Measurements from ENCODE around the gene PPT2.
"Not testable (repeated sequence)": the region's sequence is repeated elsewhere in the genome, so short reads cannot be mapped to it uniquely, and the experiment has no call there.

Gene PPT2

DNA sequence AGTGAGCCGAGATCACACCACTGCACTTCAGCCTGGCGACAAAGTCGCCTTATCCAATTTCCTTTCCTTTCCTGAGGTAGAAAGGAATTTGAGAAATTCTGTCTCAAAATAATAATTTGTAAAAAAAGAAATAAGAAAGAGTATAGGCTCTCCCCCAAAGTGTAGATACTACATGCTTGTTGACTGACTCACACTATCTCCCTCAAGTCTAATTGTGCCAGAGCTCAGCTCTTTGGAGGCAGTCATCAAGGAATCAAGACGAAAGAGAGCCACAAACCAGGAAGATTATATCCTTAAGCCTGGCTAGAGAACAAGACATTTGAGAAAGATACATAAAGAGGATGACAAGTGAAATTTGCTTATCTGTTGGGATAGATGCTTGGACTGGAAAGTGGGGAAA, 20.2 kb upstream of the PPT2 start:
- no peak overlapping the region for H3K4me3 ChIP-seq (replicated peaks; ENCODE audit: low read depth, low read length)
- no peak for DNase-seq (ENCODE audit: low read depth)
- TF ChIP-seq, protein P1, sequence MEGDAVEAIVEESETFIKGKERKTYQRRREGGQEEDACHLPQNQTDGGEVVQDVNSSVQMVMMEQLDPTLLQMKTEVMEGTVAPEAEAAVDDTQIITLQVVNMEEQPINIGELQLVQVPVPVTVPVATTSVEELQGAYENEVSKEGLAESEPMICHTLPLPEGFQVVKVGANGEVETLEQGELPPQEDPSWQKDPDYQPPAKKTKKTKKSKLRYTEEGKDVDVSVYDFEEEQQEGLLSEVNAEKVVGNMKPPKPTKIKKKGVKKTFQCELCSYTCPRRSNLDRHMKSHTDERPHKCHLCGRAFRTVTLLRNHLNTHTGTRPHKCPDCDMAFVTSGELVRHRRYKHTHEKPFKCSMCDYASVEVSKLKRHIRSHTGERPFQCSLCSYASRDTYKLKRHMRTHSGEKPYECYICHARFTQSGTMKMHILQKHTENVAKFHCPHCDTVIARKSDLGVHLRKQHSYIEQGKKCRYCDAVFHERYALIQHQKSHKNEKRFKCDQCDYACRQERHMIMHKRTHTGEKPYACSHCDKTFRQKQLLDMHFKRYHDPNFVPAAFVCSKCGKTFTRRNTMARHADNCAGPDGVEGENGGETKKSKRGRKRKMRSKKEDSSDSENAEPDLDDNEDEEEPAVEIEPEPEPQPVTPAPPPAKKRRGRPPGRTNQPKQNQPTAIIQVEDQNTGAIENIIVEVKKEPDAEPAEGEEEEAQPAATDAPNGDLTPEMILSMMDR (IDR thresholded peaks at IDR 0.05; ENCODE audit: low read length, missing control alignments), result no peak

DNA sequence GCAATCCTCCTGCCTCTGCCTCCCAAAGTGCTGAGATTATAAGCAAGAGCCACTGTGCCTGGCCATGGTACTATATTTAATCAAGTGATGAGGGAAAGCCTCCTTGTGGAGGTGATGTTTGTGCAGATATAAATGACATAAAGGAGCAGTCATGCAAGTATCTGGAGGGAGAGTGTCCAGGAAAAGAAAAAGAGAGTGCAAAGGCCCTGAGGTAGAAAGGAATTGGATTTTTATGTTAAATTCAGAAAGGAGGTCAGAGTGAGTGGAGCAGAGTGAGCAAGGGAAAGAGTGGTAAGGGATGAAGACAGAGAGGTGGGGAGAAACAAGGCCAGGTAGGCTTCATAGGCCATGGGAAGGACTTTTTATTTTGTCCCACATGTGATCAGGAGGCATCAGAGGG, 16.5 kb upstream of the PPT2 start:
- no peak for DNase-seq (ENCODE audit: low read depth)
- TF ChIP-seq, protein P1 (IDR thresholded peaks at IDR 0.05; ENCODE audit: low read length, missing control alignments), result no peak
- H3K4me3 ChIP-seq (replicated peaks; ENCODE audit: low read depth, low read length), result no peak overlapping the region

DNA sequence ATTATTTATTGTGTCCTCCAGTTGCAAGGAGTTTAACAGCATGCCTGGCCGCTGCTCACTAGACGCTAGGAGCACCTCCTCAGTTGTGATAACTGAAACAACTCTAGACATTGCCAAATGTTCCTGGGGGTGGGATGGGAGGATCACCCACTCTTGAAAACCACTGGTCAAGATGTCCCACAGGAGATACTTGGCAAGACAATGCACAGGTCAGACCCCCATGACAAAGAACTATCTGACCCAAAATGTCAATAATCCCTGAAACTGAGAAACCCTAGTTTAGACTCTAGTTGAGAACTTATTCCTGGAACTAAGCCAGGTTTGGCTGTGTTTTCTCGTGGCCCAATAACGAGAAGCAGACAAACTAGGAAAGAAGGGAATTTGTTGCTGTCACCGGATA, 14.4 kb upstream of the PPT2 start:
- TF ChIP-seq, protein P1 (IDR thresholded peaks at IDR 0.05; ENCODE audit: low read length, missing control alignments), result no peak
- H3K4me3 ChIP-seq (replicated peaks; ENCODE audit: low read depth, low read length), result no peak overlapping the region
- no peak for DNase-seq (ENCODE audit: low read depth)

DNA sequence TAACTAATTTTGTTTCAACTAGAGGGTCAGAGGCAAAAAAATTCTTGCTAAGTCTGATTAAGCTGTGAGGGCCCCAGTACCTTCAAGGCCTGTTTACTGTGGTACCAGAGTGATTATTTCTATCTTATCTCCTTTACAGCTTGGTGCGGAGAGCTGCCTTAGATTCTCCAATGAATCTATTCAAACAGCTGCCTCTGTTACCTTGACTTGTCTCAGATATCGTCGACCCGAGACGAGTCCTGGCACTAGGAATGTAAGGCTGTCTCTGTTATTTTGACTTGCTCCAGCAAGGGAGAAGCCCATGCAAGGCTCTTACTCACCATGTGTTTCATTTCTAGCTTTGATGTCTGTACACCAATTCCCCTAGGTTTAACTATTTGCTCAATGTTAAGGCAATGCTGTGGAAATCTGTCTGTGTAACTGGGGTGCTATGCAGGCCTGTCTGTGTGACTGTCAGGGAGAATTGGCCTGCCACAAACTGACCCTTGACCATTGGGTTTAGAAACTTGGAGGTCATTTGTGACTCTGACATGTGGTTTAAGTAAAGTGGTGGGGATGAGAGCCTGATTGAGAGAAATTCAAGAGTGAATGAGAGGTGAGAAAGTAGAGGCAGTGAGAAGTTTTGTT, 13.4 kb upstream of the PPT2 start:
- H3K4me3 ChIP-seq (replicated peaks; ENCODE audit: low read depth, low read length), result no peak overlapping the region
- TF ChIP-seq, protein P1 (IDR thresholded peaks at IDR 0.05; ENCODE audit: low read length, missing control alignments), result no peak
- DNase-seq (ENCODE audit: low read depth), result no peak

DNA sequence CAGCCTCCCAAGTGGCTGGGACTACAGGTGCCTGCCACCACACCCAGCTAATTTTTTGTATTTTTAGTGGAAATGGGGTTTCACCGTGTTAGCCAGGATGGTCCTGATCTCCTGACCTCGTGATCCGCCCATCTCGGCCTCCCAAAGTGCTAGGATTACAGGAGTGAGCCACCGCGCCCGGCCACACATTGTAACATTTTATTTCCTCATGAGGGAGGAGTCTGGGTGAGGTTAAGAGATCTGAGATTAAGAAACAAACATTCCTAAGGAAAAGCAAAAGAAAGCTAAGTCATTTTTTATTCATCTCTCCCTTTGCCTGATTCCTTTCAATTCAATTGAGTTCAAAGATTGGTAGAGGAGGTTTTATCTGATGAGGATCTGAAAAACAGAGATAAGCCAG, 9.7 kb upstream of the PPT2 start:
- H3K4me3 ChIP-seq (replicated peaks; ENCODE audit: low read depth, low read length); DNase-seq (ENCODE audit: low read depth): not testable (repeated sequence)

DNA sequence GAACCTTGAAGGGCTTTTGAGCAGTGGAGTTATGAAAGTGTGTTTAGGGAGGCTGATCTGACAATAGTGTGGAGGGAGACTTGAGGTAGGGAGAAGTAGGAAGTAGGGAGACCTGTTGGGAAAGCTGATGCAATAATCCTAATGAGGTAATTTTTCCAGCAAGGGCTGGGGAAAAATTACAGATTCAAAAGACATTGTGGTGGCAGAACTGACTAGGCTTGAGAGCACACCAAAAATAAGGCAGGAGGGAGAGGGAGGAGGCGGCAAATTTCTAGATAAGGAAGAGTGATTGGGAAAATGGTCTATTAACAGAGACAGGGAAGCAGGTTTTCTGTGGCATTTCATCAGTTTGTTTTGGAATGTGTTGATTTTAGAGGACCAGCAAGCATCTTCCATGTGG, 7.7 kb upstream of the PPT2 start:
- H3K4me3 ChIP-seq (replicated peaks; ENCODE audit: low read depth, low read length), result no peak overlapping the region
- TF ChIP-seq, protein P1 (IDR thresholded peaks at IDR 0.05; ENCODE audit: low read length, missing control alignments), result no peak
- no peak for DNase-seq (ENCODE audit: low read depth)

DNA sequence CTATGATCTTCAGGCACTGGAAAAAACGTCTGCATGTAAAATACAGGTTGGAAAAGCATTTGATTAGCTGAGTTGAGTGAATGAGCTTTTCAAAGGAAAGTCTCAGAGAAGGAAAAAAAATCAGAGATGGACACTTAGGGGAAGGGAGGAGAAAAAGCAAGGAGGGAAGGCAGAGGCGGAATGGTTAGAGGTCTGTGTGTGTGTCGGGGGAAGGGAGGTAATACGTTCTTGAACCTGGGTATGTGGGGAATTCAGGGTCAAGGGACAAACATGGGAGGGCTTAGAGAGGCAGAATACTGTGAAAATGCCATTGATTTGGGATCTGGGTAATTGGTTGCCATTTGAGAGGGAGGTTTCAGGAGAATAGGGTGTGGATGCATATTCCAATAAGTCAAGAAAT, 7.3 kb upstream of the PPT2 start:
- no peak for DNase-seq (ENCODE audit: low read depth)
- TF ChIP-seq, protein P1 (IDR thresholded peaks at IDR 0.05; ENCODE audit: low read length, missing control alignments), result no peak
- no peak overlapping the region for H3K4me3 ChIP-seq (replicated peaks; ENCODE audit: low read depth, low read length)
